Astrocyte of the spinal cord (primary cell): Measurements from ENCODE around the gene TSPO.
A peak's percentile ranks its signal among the peaks of the same experiment; 100 is the strongest.
"Not testable (repeated sequence)": the region's sequence is repeated elsewhere in the genome, so short reads cannot be mapped to it uniquely, and the experiment has no call there.

Source experiments
- DNase-seq: peaks from one replicate; pipeline ENCODE4 v3.0.0; 2011; ENCODE audit warnings: low read depth, low spot score
- H3K4me3 ChIP-seq: 2 replicates; pipeline ENCODE4 v1.5.1; 2011; ENCODE audit warnings: low read depth, mild to moderate bottlenecking, low read length, moderate library complexity
- in situ Hi-C: cut with HindIII; loops from 2 replicates; pipeline ENCODE4 v1.10.0; 2017; ENCODE audit warnings: low sequenced_read_pairs
- TF ChIP-seq, protein P1 (sequence below): IDR thresholded peaks from 2 replicates; pipeline ENCODE4 v1.5.1; 2012; ENCODE audit warnings: low read depth, mild to moderate bottlenecking, low read length, inconsistent platforms

TSPO gene

DNA sequence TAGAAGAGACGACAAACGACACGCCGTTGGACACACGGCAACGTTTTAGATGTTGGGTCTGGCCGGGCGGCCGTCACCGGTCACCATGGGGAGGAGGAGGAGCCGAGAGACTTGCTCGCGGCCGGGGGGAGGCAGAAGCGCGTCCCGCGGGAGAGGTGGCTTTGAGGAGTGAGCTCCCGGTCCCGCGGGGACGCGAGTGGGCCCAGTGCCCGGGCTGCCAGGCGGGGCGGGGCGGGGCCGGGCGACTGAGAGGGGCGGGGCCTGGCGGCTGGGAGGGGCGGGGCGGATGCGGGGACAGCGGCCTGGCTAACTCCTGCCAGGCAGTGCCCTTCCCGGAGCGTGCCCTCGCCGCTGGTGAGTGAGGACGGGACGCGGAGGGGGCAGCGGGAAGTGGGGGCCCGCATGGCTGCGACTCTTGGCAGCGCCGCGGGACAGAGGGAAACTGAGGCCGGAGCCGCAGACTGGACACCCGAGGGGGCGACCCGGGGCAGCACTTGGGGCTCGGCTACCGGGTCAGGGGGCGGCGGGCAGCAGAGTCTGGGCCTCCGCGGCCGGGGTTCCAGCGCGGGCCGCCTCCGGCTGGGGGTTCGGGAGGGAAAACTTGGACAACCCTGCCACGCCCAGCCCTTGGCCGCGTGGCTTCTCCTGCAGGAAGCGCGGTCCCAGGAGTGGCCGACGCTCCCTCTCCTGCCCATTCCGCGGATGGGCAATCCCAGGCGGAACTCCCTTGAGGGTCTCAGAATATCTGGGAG is at the start of gene TSPO:
TSPO (plus strand) TSS at position 309 of the 752 bp plus-strand sequence. CDS start 7,680 bp downstream, outside the sequence.
- in situ Hi-C loops = no loop called here
- TF ChIP-seq, protein P1, sequence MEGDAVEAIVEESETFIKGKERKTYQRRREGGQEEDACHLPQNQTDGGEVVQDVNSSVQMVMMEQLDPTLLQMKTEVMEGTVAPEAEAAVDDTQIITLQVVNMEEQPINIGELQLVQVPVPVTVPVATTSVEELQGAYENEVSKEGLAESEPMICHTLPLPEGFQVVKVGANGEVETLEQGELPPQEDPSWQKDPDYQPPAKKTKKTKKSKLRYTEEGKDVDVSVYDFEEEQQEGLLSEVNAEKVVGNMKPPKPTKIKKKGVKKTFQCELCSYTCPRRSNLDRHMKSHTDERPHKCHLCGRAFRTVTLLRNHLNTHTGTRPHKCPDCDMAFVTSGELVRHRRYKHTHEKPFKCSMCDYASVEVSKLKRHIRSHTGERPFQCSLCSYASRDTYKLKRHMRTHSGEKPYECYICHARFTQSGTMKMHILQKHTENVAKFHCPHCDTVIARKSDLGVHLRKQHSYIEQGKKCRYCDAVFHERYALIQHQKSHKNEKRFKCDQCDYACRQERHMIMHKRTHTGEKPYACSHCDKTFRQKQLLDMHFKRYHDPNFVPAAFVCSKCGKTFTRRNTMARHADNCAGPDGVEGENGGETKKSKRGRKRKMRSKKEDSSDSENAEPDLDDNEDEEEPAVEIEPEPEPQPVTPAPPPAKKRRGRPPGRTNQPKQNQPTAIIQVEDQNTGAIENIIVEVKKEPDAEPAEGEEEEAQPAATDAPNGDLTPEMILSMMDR = no peak
- H3K4me3 ChIP-seq = peak within 1 kb of the TSS; percentile 70
- peak; percentile 37 for DNase-seq

DNA sequence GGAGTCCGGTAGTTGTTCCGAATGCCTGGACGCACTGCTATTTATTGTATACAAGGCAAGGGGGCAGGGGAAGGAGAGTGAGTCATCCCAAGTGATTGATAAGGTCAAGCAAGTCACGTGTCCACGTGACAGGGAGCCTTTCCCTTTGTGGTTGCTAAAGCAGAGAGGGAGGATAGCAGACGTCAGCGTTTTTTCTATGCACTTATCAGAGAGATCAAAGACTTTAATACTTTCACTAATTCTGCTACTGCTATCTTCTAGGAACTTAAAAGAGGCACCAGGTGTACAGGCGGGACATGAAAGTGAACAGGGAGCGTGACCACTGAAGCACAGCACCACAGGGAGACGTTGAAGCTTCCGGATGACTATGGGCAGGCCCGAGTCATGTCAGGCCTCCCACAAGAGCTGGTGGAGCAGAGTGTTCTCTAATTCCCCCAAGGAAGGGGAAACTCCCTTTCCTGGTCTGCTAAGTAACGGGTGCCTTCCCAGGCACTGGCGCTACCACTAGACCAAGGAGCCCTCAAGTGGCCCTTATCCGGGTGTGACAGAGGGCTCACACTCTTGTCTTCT is 47.2 kb upstream of the TSPO start:
- DNase-seq, H3K4me3 ChIP-seq, in situ Hi-C loops: not testable (repeated sequence)

DNA sequence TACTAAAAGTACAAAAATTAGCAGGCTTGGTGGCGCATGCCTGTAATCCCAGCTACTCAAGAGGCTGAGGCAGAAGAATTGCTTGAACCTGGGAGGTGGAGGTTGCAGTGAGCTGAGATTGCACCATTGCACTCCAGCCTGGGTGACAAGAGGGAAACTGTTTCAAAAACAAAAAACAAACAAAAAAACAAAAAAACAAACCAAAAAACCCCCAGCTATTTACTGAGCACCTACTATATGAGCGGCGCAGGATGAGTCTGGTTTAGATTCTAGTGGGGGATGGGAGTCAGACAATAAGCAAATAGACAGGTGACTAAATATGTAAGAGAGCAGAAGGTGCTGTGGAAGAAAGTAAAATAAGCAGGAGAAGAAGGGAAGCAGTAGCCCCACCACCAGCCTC is 46.4 kb upstream of the TSPO start:
- DNase-seq, H3K4me3 ChIP-seq, in situ Hi-C loops: not testable (repeated sequence)

DNA sequence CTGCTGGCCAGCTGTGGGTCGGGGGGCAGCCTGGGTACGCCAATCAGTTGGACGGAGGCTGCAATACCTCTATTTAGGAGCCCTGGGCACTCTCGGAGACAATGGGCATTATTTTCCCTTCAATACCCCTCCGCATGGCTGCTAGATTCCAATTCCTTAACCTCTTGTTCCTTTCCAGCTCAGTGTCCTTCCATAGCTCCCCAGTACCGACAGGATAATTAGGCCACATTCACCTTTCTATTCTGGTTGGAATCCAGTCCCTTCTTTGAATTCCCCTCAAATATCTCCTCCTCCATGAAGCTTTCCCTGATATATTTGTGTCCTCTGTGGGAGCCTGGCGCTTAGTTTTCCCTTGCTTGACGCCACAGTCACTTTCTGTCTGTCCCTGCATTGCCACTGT is 45.1 kb upstream of the TSPO start:
- TF ChIP-seq, protein P1 = no peak
- no peak overlapping the region for H3K4me3 ChIP-seq
- in situ Hi-C loops = no loop called here
- DNase-seq = no peak

DNA sequence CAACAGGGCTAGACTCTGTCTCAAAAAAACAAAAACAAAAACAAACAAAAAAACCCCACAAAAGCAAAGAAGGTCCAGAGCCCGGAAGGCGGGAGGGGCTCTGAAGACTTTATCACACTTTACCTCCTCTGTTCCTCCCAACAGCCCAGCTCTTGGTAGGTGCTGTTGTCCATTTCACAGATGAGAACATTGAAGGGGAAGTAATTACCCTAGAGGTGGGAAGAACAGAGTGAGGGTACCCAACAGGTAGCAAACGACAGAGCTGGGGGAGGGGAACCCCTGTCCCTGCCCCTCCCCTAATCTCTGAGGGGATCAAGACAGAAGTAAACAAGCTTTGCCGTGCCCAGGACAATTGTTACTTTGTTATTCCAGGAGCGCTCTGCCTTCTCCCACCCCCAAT is 41.8 kb upstream of the TSPO start:
- TF ChIP-seq, protein P1 = no peak
- no peak overlapping the region for H3K4me3 ChIP-seq
- in situ Hi-C loops = no loop called here
- no peak for DNase-seq

DNA sequence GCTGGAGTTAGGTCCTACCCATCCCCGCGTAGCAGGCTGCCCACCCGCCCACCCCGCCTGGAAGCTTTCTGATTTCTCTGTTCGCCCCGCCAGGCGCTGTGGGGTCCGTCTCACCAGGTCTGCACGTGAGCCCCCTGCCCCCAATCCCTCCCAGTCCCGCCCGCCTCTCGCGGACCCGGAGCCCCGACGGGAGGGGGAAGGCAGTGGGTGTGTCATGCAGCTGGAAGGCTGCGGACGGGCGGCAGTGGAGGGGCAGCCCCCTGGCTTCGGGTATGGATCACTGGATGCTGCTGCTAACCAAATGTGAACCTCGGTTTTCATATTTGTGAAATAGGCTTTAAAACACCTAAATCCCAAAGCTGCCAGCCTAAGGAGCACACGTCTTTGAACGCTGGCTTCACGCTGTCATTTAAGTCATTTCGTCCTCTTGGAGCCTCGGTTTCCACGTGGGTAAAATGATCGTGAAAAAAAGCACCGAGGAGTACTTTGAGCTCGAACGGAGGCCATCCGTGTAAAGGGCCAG is 41.4 kb upstream of the TSPO start:
- in situ Hi-C loops = no loop called here
- TF ChIP-seq, protein P1 = no peak
- H3K4me3 ChIP-seq = peak overlapping the region; percentile 24

DNA sequence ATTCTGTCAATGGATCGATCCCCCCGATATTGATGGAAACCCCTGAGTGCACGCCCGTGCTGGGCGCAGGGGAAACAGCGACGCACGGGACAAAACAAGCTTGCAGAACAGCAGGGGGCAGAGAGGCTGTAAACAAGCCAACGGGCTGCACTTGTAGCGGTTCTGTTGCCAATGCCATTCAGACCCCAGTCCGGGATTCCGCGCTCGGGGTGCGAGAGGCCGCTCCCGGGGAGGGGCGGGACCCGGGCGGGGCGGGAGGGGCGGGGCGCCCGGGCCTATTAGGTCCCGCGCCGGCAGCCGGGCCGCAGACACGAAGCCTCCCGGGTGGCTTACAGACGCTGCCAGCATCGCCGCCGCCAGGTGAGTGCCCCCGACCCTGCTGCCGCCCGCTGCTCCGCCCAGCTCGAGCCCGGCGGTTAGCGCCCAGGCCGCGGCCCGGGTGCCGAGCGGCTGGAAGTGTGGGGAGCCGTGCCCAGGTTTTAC is 40.9 kb upstream of the TSPO start, which contains the start of gene BIK:
BIK (plus strand) TSS at position 307 of the 483 bp plus-strand sequence. CDS start 13,273 bp downstream, outside the sequence.
- in situ Hi-C loops = no loop called here
- DNase-seq = no peak
- peak within 1 kb of the TSS; percentile 24 for H3K4me3 ChIP-seq
- TF ChIP-seq, protein P1 = peak; percentile 8

More for the DNA sequence above, 41.4 kb upstream of the TSPO start:
- DNase-seq = no peak
